COLO668 (cell line): ENCODE measurements around the gene FOXF1.

Source experiments
- DNase-seq: peaks from one replicate; lab custom pipeline; 2025; ENCODE audit not compliant: unreplicated experiment; lab: John Stamatoyannopoulos, UW

The FOXF1 gene

GRCh38 chr16:86492267-86492960 lies 17.9 kb upstream of the FOXF1 start:
- DNase-seq: no peak

GRCh38 chr16:86492961-86493629 lies 17.2 kb upstream of the FOXF1 start:
- no peak for DNase-seq

- DNase-seq: no peak
These were observed 16.2 kb upstream of the FOXF1 start for GRCh38 chr16:86494039-86494564.

- DNase-seq: no peak
These were observed 15.6 kb upstream of the FOXF1 start for GRCh38 chr16:86494565-86495356.

GRCh38 chr16:86495357-86495701 lies 15.0 kb upstream of the FOXF1 start:
- DNase-seq: no peak

- DNase-seq: no peak
These were observed 14.5 kb upstream of the FOXF1 start for GRCh38 chr16:86495756-86496261.

GRCh38 chr16:86496262-86496928 lies 13.9 kb upstream of the FOXF1 start:
- DNase-seq: no peak

- DNase-seq: no peak
These were observed 13.3 kb upstream of the FOXF1 start for GRCh38 chr16:86496929-86497461.

GRCh38 chr16:86497551-86498021 lies 12.7 kb upstream of the FOXF1 start:
- DNase-seq: no peak

GRCh38 chr16:86498155-86498670 lies 12.1 kb upstream of the FOXF1 start:
- DNase-seq: no peak

GRCh38 chr16:86498671-86499439 lies 11.5 kb upstream of the FOXF1 start:
- DNase-seq: no peak

- DNase-seq: no peak
These were observed 10.9 kb upstream of the FOXF1 start for GRCh38 chr16:86499440-86499786.

GRCh38 chr16:86499889-86500707 lies 10.2 kb upstream of the FOXF1 start:
- no peak for DNase-seq

- no peak for DNase-seq
These were observed 9.4 kb upstream of the FOXF1 start for GRCh38 chr16:86500708-86501510.

- no peak for DNase-seq
These were observed 8.1 kb upstream of the FOXF1 start for GRCh38 chr16:86501989-86502855.

GRCh38 chr16:86502856-86503748 lies 7.2 kb upstream of the FOXF1 start:
- DNase-seq: no peak
